OCI-LY7 (cell line): ENCODE results near the gene TMEM50B. TPM values are rescaled to one million over a fixed set of nuclear protein-coding genes. Genes with fewer than 3 reads are reported as not detected.
"Not testable (repeated sequence)": the region's sequence is repeated elsewhere in the genome, so short reads cannot be mapped to it uniquely, and the experiment has no call there.

ENCODE experiments used
- BruUV-seq: library from RNA; stranded (reverse); fragments of 400-500 nt; replicated peaks from 2 replicates; lab custom pipeline; 2021; lab: Mats Ljungman, UMichigan
- CTCF ChIA-PET: fragments of 300-600 bp; sonication (Branson Sonifier 250); formaldehyde crosslinking; loops from one replicate; lab custom pipeline; 2022; ENCODE audit warnings: antibody characterized with exemption; ENCODE audit not compliant: unreplicated experiment; lab: Charles Lee
- POLR2A ChIA-PET: fragments of 300-600 bp; sonication (Branson Sonifier 250); formaldehyde crosslinking; loops from one replicate; lab custom pipeline; 2022; ENCODE audit warnings: antibody characterized with exemption; lab: Charles Lee
- DNase-seq: peaks from one replicate; pipeline ENCODE4 v3.0.0-alpha.2; 2015; ENCODE audit warnings: low spot score
- H2AFZ ChIP-seq: fragments of 200-600 bp; sonication (generic), shearing (Covaris generic); 2 replicates; pipeline ENCODE4 v1.6.1; 2014; ENCODE audit warnings: mild to moderate bottlenecking, antibody characterized with exemption, low read length, moderate library complexity
- H3K27ac ChIP-seq: fragments of 200-600 bp; sonication (generic); 2 replicates; pipeline ENCODE4 v1.5.1; 2014; ENCODE audit warnings: mixed run types, low read depth, mild to moderate bottlenecking, moderate library complexity, low read length, inconsistent platforms; ENCODE audit not compliant: poor library complexity, severe bottlenecking
- H3K36me3 ChIP-seq: fragments of 200-600 bp; sonication (generic); 2 replicates; pipeline ENCODE4 v1.6.1; 2014; ENCODE audit warnings: mild to moderate bottlenecking, antibody characterized with exemption, low read length, moderate library complexity, mixed read lengths; ENCODE audit not compliant: insufficient read depth
- H3K4me1 ChIP-seq: fragments of 200-600 bp; sonication (generic); 2 replicates; pipeline ENCODE4 v1.5.1; 2014; ENCODE audit warnings: mild to moderate bottlenecking, low read length; ENCODE audit not compliant: insufficient read depth, poor library complexity, severe bottlenecking
- H3K4me2 ChIP-seq: fragments of 200-600 bp; sonication (generic); 2 replicates; pipeline ENCODE4 v1.6.1; 2014; ENCODE audit warnings: mild to moderate bottlenecking, low read length
- H3K4me3 ChIP-seq: fragments of 200-600 bp; sonication (generic); 2 replicates; pipeline ENCODE4 v1.5.1; 2014; ENCODE audit warnings: mild to moderate bottlenecking, low read depth, low read length; ENCODE audit not compliant: poor library complexity, severe bottlenecking
- H3K79me2 ChIP-seq: fragments of 200-600 bp; sonication (generic); 2 replicates; pipeline ENCODE4 v1.6.1; 2016; ENCODE audit warnings: low read depth, mild to moderate bottlenecking, low read length, moderate library complexity, mixed read lengths; ENCODE audit not compliant: insufficient read depth
- H3K9me2 ChIP-seq: fragments of 200-600 bp; sonication (generic); 2 replicates; pipeline ENCODE4 v1.6.1; 2016; ENCODE audit warnings: mild to moderate bottlenecking, low read length, mixed read lengths; ENCODE audit not compliant: insufficient read depth
- H3K9me3 ChIP-seq: fragments of 200-600 bp; sonication (generic); 2 replicates; pipeline ENCODE4 v1.6.1; 2014; ENCODE audit warnings: mild to moderate bottlenecking, mixed run types, low read length, mixed read lengths
- H4K20me1 ChIP-seq: fragments of 200-600 bp; sonication (generic); 2 replicates; pipeline ENCODE4 v1.6.1; 2014; ENCODE audit warnings: mild to moderate bottlenecking, antibody characterized with exemption, low read length, moderate library complexity, mixed read lengths; ENCODE audit not compliant: insufficient read depth
- EZH2phosphoT487 ChIP-seq: fragments of 200-600 bp; sonication (generic); IDR thresholded peaks from 2 replicates; pipeline ENCODE4 v1.6.1; 2018; ENCODE audit warnings: low read depth, borderline replicate concordance, mild to moderate bottlenecking, mixed run types, antibody characterized with exemption, low read length, moderate library complexity, mixed read lengths
- intact Hi-C: fragments of 100-400 bp; cut with micrococcal nuclease; formaldehyde crosslinking; loops from one replicate; pipeline ENCODE4 v1.10.0; 2022; ENCODE audit not compliant: unreplicated experiment
- total RNA-seq, 2 experiments: library from RNA; depleted of rRNA in 1 of 2; stranded (reverse); fragments of >200 nt in 1 of 2; shearing (Covaris generic) in 1 of 2; gene quantifications; 2 replicates each; pipeline ENCODE4 v1.2.3, GENCODE V29; 2014 to 2022
- TF ChIP-seq, protein P1 (sequence below): fragments of 200-600 bp; sonication (generic); conservative IDR thresholded peaks from 2 replicates; pipeline ENCODE4 v1.5.1; 2014; ENCODE audit warnings: mild to moderate bottlenecking, antibody characterized with exemption, low read length, moderate library complexity, mixed read lengths

TMEM50B gene
- total RNA-seq, 2 experiments from 2014 or later: 24.4 to 30.3 TPM

DNA sequence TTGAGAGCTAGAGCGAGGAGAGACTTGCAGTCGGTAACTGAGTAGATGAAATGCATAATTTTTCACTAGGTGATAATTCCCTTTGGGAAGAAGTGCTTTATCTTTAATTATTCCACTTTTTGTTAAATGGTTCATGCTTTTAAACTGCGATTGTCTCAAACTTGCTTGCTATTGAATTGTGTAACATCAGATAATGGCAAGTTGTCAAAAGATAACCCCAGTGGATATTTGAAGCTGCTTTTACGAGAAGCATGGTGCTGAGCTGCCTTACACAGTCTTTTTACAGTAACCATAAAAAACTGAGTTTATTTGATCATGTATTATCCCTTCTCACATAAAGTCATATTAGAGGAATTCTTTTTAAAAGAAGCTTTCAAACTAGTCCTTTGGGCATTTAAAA, 30.2 kb downstream of the TMEM50B start:
- H3K36me3 ChIP-seq: peaks cover 4% of the 10 kb centered on the region; the same call in 1 of the 2 replicates
- H3K4me1 ChIP-seq: peaks cover 9% of the 10 kb centered on the region
- H4K20me1 ChIP-seq: no peaks in the 10 kb centered on the region
- no peak overlapping the region for H3K4me3 ChIP-seq
- intact Hi-C loops: loop anchor here (10.0 kb wide), 3 partner anchors 155 to 615 kb away; no protein-coding TSS in a partner anchor
- no peak overlapping the region for H3K4me2 ChIP-seq
- no peak for TF ChIP-seq EZH2phosphoT487
- TF ChIP-seq, protein P1, sequence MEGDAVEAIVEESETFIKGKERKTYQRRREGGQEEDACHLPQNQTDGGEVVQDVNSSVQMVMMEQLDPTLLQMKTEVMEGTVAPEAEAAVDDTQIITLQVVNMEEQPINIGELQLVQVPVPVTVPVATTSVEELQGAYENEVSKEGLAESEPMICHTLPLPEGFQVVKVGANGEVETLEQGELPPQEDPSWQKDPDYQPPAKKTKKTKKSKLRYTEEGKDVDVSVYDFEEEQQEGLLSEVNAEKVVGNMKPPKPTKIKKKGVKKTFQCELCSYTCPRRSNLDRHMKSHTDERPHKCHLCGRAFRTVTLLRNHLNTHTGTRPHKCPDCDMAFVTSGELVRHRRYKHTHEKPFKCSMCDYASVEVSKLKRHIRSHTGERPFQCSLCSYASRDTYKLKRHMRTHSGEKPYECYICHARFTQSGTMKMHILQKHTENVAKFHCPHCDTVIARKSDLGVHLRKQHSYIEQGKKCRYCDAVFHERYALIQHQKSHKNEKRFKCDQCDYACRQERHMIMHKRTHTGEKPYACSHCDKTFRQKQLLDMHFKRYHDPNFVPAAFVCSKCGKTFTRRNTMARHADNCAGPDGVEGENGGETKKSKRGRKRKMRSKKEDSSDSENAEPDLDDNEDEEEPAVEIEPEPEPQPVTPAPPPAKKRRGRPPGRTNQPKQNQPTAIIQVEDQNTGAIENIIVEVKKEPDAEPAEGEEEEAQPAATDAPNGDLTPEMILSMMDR: no peak
- no peak overlapping the region for H2AFZ ChIP-seq
- H3K27ac ChIP-seq: no peak overlapping the region
- no peaks in the 10 kb centered on the region for H3K79me2 ChIP-seq
- no peak for DNase-seq
- TSS peak; percentile 62 for BruUV-seq
- CTCF ChIA-PET: no interaction called here
- H3K9me2 ChIP-seq: no peaks in the 10 kb centered on the region
- H3K9me3 ChIP-seq: no peaks in the 10 kb centered on the region
- POLR2A ChIA-PET: interaction anchor here (0.8 to 1.4 kb wide), 4 partner anchors 9 to 235 kb away, joined by 3 to 5 read pairs (median 3); no protein-coding TSS in a partner anchor

DNA sequence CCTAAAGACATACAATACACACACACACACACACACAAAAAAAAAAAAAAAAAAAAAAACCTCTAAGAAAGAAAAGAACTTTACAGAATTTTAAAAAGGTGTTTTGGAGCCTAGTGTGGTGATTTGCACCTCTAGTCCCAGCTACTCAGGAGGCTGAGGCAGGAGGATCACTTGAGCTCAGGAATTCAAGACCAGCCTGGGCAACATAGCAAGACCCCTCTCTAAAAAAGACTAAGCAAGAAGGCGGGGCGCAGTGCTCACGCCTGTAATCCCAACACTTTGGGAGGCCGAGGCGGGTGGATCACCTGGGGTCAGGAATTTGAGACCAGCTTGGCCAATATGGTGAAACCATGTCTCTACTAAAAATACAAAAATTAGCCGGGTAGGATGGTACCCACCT, 33.2 kb downstream of the TMEM50B start:
- H3K27ac ChIP-seq, H3K9me2 ChIP-seq, H3K36me3 ChIP-seq, H2AFZ ChIP-seq, H4K20me1 ChIP-seq, DNase-seq, BruUV-seq, H3K79me2 ChIP-seq, CTCF ChIA-PET, H3K9me3 ChIP-seq, H3K4me2 ChIP-seq, H3K4me3 ChIP-seq: not testable (repeated sequence)
- intact Hi-C loops: loop anchor here (10.0 kb wide), 3 partner anchors 158 to 612 kb away; no protein-coding TSS in a partner anchor
- H3K4me1 ChIP-seq: peaks cover 37% of the 10 kb centered on the region
- POLR2A ChIA-PET: interaction anchor here (0.6 to 0.8 kb wide), 6 partner anchors 10 to 301 kb away, joined by 3 to 4 read pairs (median 4); no protein-coding TSS in a partner anchor

DNA sequence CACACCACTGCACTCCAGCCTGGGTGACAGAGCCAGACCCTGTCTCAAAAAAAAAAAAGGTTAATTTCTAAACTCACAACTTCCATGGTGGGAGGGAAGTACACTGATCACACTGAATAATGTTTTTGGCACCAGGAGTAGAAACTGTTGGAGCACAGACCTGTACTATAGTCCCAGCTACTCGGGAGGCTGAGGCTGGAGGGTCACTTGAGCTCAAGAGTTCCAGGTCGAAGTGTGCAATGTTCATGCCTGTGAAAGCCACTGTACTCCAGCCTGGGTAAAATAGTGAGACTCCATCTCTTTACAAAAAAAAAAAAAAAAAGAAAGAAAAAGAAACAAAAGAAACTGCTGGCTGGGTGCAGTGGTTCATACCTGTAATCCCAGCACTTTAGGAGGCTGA, 35.3 kb downstream of the TMEM50B start:
- ChIA-PET CTCF (interaction anchor here (0.6 to 2.0 kb wide), 4 partner anchors 83 to 247 kb away, joined by 3 to 7 read pairs (median 6); no protein-coding TSS in a partner anchor), POLR2A (interaction anchor here (0.6 to 2.0 kb wide), 18 partner anchors 16 to 318 kb away, joined by 3 to 11 read pairs (median 4); partner anchors contain the start of genes DONSON and IFNAR1)
- intact Hi-C loops: loop anchor here (2.0 to 10.0 kb wide), 5 partner anchors 70 to 610 kb away; no protein-coding TSS in a partner anchor
- no peaks in the 10 kb centered on the region for H3K79me2 ChIP-seq
- BruUV-seq: no TSS peak
- no peaks in the 10 kb centered on the region for H4K20me1 ChIP-seq
- peaks cover 49% of the 10 kb centered on the region for H3K4me1 ChIP-seq
- H3K9me3 ChIP-seq: no peaks in the 10 kb centered on the region
- H3K4me3 ChIP-seq: no peak overlapping the region
- no peak overlapping the region for H2AFZ ChIP-seq
- TF ChIP-seq, protein P1: no peak
- TF ChIP-seq EZH2phosphoT487: no peak
- H3K4me2 ChIP-seq: peak overlapping the region; percentile 5; the same call in 1 of the 2 replicates
- H3K27ac ChIP-seq: peak overlapping the region; percentile 11
- 0 out of 2 replicates have a peak, but pooled peaks cover 3% of the 10 kb centered on the region for H3K36me3 ChIP-seq
- H3K9me2 ChIP-seq: no peaks in the 10 kb centered on the region
- DNase-seq: no peak
